Tongue (tissue), 2 donors: Measurements from ENCODE around the gene ELL2. TPM values are rescaled to one million over a fixed set of nuclear protein-coding genes. Genes with fewer than 3 reads are reported as not detected.
"Not testable (repeated sequence)": the region's sequence is repeated elsewhere in the genome, so short reads cannot be mapped to it uniquely, and the experiment has no call there.

Experiments
- DNase-seq: peaks from one replicate; pipeline ENCODE4 v3.0.0-alpha.2; 2015
- total RNA-seq: library from RNA; depleted of rRNA; stranded (reverse); fragments of >200 nt; gene quantifications from one replicate; pipeline ENCODE4 v1.2.3, GENCODE V29; 2014

ELL2 gene
- total RNA-seq, 1 donor from 2014 or later = 59.6 TPM

DNA sequence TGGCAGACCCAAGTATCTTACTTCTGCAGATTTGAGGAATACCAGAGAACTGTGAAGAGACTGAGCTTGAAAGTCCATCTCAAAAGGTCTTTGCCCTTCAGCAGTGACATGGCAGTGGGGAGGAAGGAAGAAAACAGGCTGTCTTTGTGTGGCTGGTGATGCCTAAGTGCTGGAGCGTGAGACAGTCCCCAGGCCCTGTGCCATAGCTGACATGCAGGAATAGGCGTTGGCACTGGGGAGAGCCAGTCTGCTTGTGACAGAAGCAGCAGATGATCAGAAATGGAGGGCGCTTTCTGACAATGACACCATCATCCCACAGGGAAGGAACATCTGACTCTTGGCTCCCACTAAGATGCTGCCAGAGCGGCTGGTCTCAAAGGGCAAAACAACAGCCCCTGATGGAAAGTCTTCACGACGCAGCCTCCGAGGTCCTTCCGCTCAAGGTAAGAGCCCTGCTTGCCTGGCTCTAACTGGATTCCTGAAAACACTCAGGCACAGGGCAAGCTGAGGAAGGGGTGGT is 123.6 kb downstream of the ELL2 start:
- no peak for DNase-seq

DNA sequence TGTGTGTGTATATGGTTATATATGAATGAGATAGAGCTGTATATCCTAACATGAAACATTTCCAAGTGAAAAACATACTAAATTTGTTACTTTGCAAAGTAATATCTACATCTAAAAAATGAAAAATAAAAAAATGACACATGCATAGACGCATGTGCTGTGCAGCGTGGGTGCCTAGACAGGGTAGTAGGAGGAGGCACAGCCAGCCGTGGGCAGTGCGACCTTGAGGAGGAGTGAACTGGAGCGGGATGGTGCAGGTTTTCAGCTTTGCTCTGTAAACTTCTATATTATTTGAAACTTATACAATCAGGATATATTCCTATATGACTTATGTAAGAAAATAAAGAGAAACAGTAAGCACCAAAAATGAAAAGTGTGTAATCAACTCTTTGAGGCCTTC is 124.2 kb downstream of the ELL2 start:
- no peak for DNase-seq

DNA sequence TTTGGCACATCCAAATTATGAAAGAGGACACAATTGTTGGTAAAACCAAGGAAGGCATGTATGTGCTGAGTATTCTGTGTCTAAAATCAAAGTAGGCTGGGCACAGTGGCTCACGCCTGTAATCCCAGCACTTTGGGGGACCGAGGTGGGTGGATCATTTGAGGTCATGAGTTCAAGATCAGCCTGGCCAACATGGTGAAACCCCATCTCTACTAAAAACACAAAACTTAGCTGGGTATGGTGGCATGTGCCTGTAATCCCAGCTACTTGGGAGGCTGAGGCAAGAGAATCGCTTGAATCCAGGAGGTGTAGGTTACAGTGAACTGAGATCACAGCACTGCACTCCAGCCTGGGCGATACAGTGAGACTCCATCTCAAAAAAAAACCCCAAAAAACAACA is 124.7 kb downstream of the ELL2 start:
- not testable (repeated sequence) for DNase-seq

GRCh38 chr5:95836544-95836943 is 125.1 kb downstream of the ELL2 start:
- DNase-seq = no peak

GRCh38 chr5:95835682-95836385 is 125.8 kb downstream of the ELL2 start:
- DNase-seq = no peak

Other genes with a start within 250 kb of the ELL2 start
- 188 TPM for gene RHOBTB3, start 230.5 kb downstream of the ELL2 start, total RNA-seq
- 4.2 TPM for gene GLRX, start 139.1 kb downstream of the ELL2 start, total RNA-seq